SK-N-SH (cell line): Measurements from ENCODE around the gene HLTF. TPM values are rescaled to one million over a fixed set of nuclear protein-coding genes. Genes with fewer than 3 reads are reported as not detected.

Experiments used
- CTCF ChIA-PET: fragments of 300-600, 350-600 bp; formaldehyde crosslinking; extraction: SDS; loops from one replicate; lab custom pipeline; 2021; lab: Yijun Ruan, JAX
- POLR2A ChIA-PET: fragments of 350-600 bp; sonication (Branson Sonifier 250); formaldehyde crosslinking; extraction: SDS; loops from one replicate; lab custom pipeline; 2020; ENCODE audit warnings: antibody characterized with exemption, inconsistent platforms; lab: Yijun Ruan, JAX
- DNase-seq: peaks from one replicate; pipeline ENCODE4 v3.0.0; 2012
- H2AFZ ChIP-seq: fragments of 200-600 bp; sonication (generic); 2 replicates; pipeline ENCODE4 v1.8.1; 2016; ENCODE audit warnings: antibody characterized with exemption, mild to moderate bottlenecking, low read depth
- H3F3A ChIP-seq: fragments of 200-600 bp; sonication (generic); replicated peaks from 2 replicates; pipeline ENCODE3; 2016; ENCODE audit warnings: antibody characterized with exemption, mild to moderate bottlenecking; ENCODE audit not compliant: insufficient read depth
- H3K27ac ChIP-seq, 2 experiments: fragments of 200-500 bp in 1 of 2; fragments of 200-600 bp in 1 of 2; sonication (Bioruptor generic) in 1 of 2; sonication (generic), shearing (Covaris generic) in 1 of 2; 2 replicates each; pipeline versions ENCODE4 v1.5.1 to v1.6.1; 2014 to 2016; ENCODE audit warnings: low read depth in 2 of 2, inconsistent platforms in 1 of 2, low read length in 1 of 2, mild to moderate bottlenecking in 1 of 2, mixed read lengths in 1 of 2
- H3K27me3 ChIP-seq: fragments of 200-600 bp; sonication (generic), shearing (Covaris generic); 2 replicates; pipeline ENCODE4 v1.6.1; 2016; ENCODE audit warnings: mixed run types; ENCODE audit not compliant: insufficient read depth
- H3K36me3 ChIP-seq, 2 experiments: fragments of 200-500 bp in 1 of 2; fragments of 200-600 bp in 1 of 2; sonication (Bioruptor generic) in 1 of 2; sonication (generic) in 1 of 2; replicated peaks in 1 of 2; 2 replicates each; pipeline versions ENCODE3 to v1.5.1; 2014 to 2016; ENCODE audit warnings: low read length in 1 of 2, mild to moderate bottlenecking in 1 of 2; ENCODE audit not compliant: insufficient read depth in 2 of 2, control insufficient read depth in 1 of 2
- H3K4me1 ChIP-seq, 2 experiments: fragments of 200-500 bp in 1 of 2; fragments of 200-600 bp in 1 of 2; sonication (Bioruptor generic) in 1 of 2; sonication (generic), shearing (Covaris generic) in 1 of 2; 2 replicates each; pipeline versions ENCODE4 v1.5.1 to v1.6.1; 2014 to 2016; ENCODE audit warnings: low read depth in 1 of 2, low read length in 1 of 2, mixed run types in 1 of 2; ENCODE audit not compliant: insufficient read depth in 2 of 2, control insufficient read depth in 1 of 2
- H3K4me2 ChIP-seq: fragments of 200-600 bp; sonication (generic), shearing (Covaris generic); 2 replicates; pipeline ENCODE4 v1.6.1; 2017; ENCODE audit warnings: mixed run types
- H3K4me3 ChIP-seq, 2 experiments: fragments of 200-500 bp in 1 of 2; fragments of 200-600 bp in 1 of 2; sonication (Bioruptor generic) in 1 of 2; sonication (generic), shearing (Covaris generic) in 1 of 2; 2 replicates each; pipeline versions ENCODE4 v1.5.1 to v1.8.1; 2014 to 2016; ENCODE audit warnings: low read depth in 2 of 2, inconsistent platforms in 1 of 2, low read length in 1 of 2, mild to moderate bottlenecking in 1 of 2, mixed read lengths in 1 of 2, moderate library complexity in 1 of 2
- H3K79me2 ChIP-seq: fragments of 200-600 bp; sonication (generic); 2 replicates; pipeline ENCODE4 v1.8.1; 2017; ENCODE audit warnings: mild to moderate bottlenecking; ENCODE audit not compliant: insufficient read depth
- H3K9ac ChIP-seq: fragments of 200-600 bp; sonication (generic); 2 replicates; pipeline ENCODE4 v1.6.1; 2017; ENCODE audit warnings: mixed run types
- H3K9me2 ChIP-seq: fragments of 200-600 bp; sonication (generic); 2 replicates; pipeline ENCODE4 v1.6.1; 2017; ENCODE audit warnings: mixed run types
- H3K9me3 ChIP-seq: fragments of 200-600 bp; sonication (generic); 2 replicates; pipeline ENCODE4 v1.6.1; 2017; ENCODE audit warnings: mixed run types, mild to moderate bottlenecking, moderate library complexity
- H4K20me1 ChIP-seq: fragments of 200-600 bp; sonication (generic); 2 replicates; pipeline ENCODE4 v1.6.1; 2017; ENCODE audit warnings: mild to moderate bottlenecking, mixed run types; ENCODE audit not compliant: insufficient read depth
- CTCF ChIP-seq: fragments of 200-600 bp; sonication (generic); IDR thresholded peaks from 2 replicates; pipeline ENCODE4 v1.6.1; 2017; ENCODE audit warnings: antibody characterized with exemption, mild to moderate bottlenecking, moderate library complexity
- EZH2phosphoT487 ChIP-seq: fragments of 200-600 bp; sonication (generic); IDR thresholded peaks from 2 replicates; pipeline ENCODE4 v1.6.1; 2017; ENCODE audit warnings: low read depth, mixed run types, mild to moderate bottlenecking, antibody characterized with exemption, moderate library complexity, borderline replicate concordance
- JUND ChIP-seq: IDR thresholded peaks from 2 replicates; pipeline ENCODE4 v1.4.0; 2012
- MEF2A ChIP-seq: IDR thresholded peaks from 2 replicates; pipeline ENCODE4 v1.4.0; 2012; ENCODE audit warnings: low read depth, borderline replicate concordance
- NFIC ChIP-seq: IDR thresholded peaks from 2 replicates; pipeline ENCODE4 v1.4.0; 2012; ENCODE audit warnings: borderline replicate concordance
- POLR2AphosphoS5 ChIP-seq: IDR thresholded peaks from 2 replicates; pipeline ENCODE4 v1.6.1; 2012; ENCODE audit warnings: low read depth, low read length
- RAD21 ChIP-seq: IDR thresholded peaks from 2 replicates; pipeline ENCODE4 v1.6.1; 2012; ENCODE audit warnings: mild to moderate bottlenecking, low read length
- RCOR1 ChIP-seq: fragments of 150-350 bp; IDR thresholded peaks from 2 replicates; pipeline ENCODE4 v1.6.1; 2017; ENCODE audit warnings: antibody characterized with exemption, low read length
- REST ChIP-seq: IDR thresholded peaks from 2 replicates; pipeline ENCODE4 v1.6.1; 2012; ENCODE audit warnings: mild to moderate bottlenecking, low read depth, low read length, moderate library complexity
- RXRA ChIP-seq: IDR thresholded peaks from 2 replicates; pipeline ENCODE4 v1.4.0; 2012; ENCODE audit warnings: low read depth, mild to moderate bottlenecking, borderline replicate concordance
- SIN3A ChIP-seq: IDR thresholded peaks from 2 replicates; pipeline ENCODE4 v1.6.1; 2012; ENCODE audit warnings: low read depth, mild to moderate bottlenecking, low read length, moderate library complexity, borderline replicate concordance
- TAF1 ChIP-seq: IDR thresholded peaks from 2 replicates; pipeline ENCODE4 v1.6.1; 2012; ENCODE audit warnings: low read depth, mild to moderate bottlenecking, low read length, moderate library complexity, borderline replicate concordance
- TCF12 ChIP-seq: IDR thresholded peaks from 2 replicates; pipeline ENCODE4 v1.4.0; 2012
- USF1 ChIP-seq: IDR thresholded peaks from 2 replicates; pipeline ENCODE4 v1.4.0; 2012; ENCODE audit warnings: low read depth, borderline replicate concordance
- USF2 ChIP-seq: fragments of 150-350 bp; IDR thresholded peaks from 2 replicates; pipeline ENCODE4 v1.6.1; 2017; ENCODE audit warnings: antibody characterized with exemption, low read length, low read depth, borderline replicate concordance
- WGBS: methylation state at CpG from one replicate; pipeline ENCODE4 v1.1.6; 2017; ENCODE audit warnings: low lambda C conversion rate; 5-methylcytosine and 5-hydroxymethylcytosine counted together
- polyA plus RNA-seq, 3 experiments: library from polyadenylated mRNA; depleted of rRNA; stranded (reverse); fragments of >200 nt; gene quantifications; 2 replicates each; pipeline ENCODE4 v1.2.3, GENCODE V29; 2012

Gene HLTF
- polyA plus RNA-seq, 1 of the 3 experiments (the other 2 are of a cell fraction): 10.1 TPM

- TF ChIP-seq USF1: no peak
- no peak for TF ChIP-seq RAD21
- TF ChIP-seq USF2: no peak
- TF ChIP-seq JUND: no peak
- no peak for TF ChIP-seq NFIC
- no peak for TF ChIP-seq TAF1
- TF ChIP-seq MEF2A: no peak
- TF ChIP-seq RXRA: no peak
- no peak for TF ChIP-seq POLR2AphosphoS5
- no peak for TF ChIP-seq EZH2phosphoT487
- no peak for TF ChIP-seq RCOR1
- TF ChIP-seq TCF12: no peak
- no peak for TF ChIP-seq REST
- TF ChIP-seq SIN3A: no peak
- no peak for TF ChIP-seq CTCF
- TF ChIP-seq, all 33 proteins: peak for 0
- ChIA-PET POLR2A (no interaction called here), CTCF (interaction anchor here (1.1 kb wide), 1 partner anchor 30 kb away, joined by 4 read pairs; no protein-coding TSS in a partner anchor)
- peaks cover 0 to 3% of the 10 kb centered on the region in 2 experiments; a peak in 2 of 4 replicates for H3K4me1 ChIP-seq
- H3K27ac ChIP-seq: no peak overlapping the region; a peak in 1 of 4 replicates
- H4K20me1 ChIP-seq: no peaks in the 10 kb centered on the region
- no peaks in the 10 kb centered on the region for H3K79me2 ChIP-seq
- H2AFZ ChIP-seq: no peak overlapping the region
- no peaks in the 10 kb centered on the region for H3K9me3 ChIP-seq
- H3K9me2 ChIP-seq: no peaks in the 10 kb centered on the region
- no peak overlapping the region for H3K4me3 ChIP-seq
- 95% methylated on average over 4 of the region's 4 CpGs for WGBS
- no peak for DNase-seq
- no peak overlapping the region for H3K9ac ChIP-seq
- no peaks in the 10 kb centered on the region for H3F3A ChIP-seq
- no peaks in the 10 kb centered on the region for H3K27me3 ChIP-seq
- no peak overlapping the region for H3K4me2 ChIP-seq
- H3K36me3 ChIP-seq: no peaks in the 10 kb centered on the region
Measured at GRCh38 chr3:149091983-149092382, 5.7 kb upstream of the HLTF start.
